GM12872 (cell line): Measurements from ENCODE around the gene ARL4D.

ENCODE experiments used
- TF ChIP-seq, protein P1 (sequence below): IDR thresholded peaks from 3 replicates; pipeline ENCODE4 v1.5.1; 2011; ENCODE audit warnings: low read depth, mild to moderate bottlenecking, low read length, moderate library complexity; ENCODE audit not compliant: insufficient read depth

The ARL4D gene

DNA sequence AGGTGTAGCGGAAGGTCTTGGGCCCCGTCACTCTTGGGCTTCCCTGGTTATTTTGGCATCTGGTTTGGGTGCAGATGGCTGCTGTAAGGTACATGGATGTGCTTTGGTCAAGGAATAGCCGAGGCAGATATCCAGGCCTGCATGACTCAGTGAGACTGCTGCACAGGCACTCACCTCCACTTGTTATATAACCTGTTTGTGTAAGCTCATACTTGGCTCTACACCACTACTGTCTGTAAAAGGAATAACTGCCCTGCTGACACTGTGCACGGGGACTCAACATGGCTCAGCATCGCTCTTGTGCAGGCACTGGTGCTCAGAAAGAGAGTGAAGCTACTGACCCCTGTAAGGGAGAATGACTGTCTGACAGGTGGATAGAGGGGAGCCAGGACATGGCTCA lies 42.3 kb upstream of the ARL4D start:
- TF ChIP-seq, protein P1, sequence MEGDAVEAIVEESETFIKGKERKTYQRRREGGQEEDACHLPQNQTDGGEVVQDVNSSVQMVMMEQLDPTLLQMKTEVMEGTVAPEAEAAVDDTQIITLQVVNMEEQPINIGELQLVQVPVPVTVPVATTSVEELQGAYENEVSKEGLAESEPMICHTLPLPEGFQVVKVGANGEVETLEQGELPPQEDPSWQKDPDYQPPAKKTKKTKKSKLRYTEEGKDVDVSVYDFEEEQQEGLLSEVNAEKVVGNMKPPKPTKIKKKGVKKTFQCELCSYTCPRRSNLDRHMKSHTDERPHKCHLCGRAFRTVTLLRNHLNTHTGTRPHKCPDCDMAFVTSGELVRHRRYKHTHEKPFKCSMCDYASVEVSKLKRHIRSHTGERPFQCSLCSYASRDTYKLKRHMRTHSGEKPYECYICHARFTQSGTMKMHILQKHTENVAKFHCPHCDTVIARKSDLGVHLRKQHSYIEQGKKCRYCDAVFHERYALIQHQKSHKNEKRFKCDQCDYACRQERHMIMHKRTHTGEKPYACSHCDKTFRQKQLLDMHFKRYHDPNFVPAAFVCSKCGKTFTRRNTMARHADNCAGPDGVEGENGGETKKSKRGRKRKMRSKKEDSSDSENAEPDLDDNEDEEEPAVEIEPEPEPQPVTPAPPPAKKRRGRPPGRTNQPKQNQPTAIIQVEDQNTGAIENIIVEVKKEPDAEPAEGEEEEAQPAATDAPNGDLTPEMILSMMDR = no peak

GRCh38 chr17:43356999-43357398 lies 41.8 kb upstream of the ARL4D start:
- TF ChIP-seq, protein P1 = no peak

- TF ChIP-seq, protein P1 = no peak
Observed at GRCh38 chr17:43359469-43360110, 39.2 kb upstream of the ARL4D start.

DNA sequence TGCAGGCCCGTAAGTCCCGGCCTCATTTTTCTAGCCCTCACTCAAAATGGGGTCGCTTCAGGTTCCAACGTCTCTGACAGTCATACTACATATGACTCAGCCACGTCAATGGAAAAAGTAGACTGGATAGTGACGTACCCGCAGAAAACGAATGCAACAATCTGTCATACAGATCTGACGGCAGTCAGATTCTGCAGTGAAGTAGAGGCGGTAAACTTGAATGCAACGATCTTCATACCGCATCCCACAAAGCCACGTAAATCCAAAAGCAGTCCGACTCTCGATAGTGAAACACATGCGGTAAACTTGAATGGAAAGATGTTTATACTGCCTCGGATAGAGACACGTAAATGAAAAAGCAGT lies 38.4 kb upstream of the ARL4D start:
- TF ChIP-seq, protein P1 = no peak

DNA sequence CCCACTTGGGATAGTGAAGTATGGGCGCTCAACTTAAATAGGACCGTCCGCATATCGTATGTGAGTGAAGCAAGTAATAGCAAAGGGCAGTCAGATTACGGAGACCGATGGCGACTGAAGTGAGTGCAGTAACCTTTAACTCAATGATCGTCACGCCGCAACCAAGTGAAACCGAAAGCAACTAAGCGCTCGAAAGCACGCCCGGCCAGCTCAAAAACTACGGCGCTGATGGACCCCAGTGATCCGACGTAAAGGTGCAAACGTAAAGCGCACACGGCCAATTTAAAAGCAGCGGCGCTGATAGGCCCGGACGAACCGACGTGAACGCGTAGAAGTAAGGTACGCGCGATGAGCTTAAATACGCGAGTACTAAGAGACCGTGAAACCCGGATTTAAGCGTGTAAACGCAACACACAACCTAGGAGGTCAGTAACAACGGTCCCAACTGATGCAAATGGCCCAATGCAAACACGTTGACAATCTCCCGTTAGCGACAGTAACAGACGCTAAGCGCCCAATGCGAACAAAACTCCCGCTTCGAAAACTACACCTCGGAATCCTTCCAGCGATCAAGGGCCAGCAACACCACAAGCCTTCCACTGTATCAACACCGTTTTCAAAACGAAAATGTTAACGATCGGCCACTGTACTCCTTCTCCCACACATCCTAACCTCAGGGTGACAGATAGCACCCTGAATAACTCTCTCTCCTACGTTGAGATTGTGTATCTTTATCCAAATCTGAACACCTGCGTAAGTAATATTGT lies 37.9 kb upstream of the ARL4D start:
- TF ChIP-seq, protein P1 = no peak

DNA sequence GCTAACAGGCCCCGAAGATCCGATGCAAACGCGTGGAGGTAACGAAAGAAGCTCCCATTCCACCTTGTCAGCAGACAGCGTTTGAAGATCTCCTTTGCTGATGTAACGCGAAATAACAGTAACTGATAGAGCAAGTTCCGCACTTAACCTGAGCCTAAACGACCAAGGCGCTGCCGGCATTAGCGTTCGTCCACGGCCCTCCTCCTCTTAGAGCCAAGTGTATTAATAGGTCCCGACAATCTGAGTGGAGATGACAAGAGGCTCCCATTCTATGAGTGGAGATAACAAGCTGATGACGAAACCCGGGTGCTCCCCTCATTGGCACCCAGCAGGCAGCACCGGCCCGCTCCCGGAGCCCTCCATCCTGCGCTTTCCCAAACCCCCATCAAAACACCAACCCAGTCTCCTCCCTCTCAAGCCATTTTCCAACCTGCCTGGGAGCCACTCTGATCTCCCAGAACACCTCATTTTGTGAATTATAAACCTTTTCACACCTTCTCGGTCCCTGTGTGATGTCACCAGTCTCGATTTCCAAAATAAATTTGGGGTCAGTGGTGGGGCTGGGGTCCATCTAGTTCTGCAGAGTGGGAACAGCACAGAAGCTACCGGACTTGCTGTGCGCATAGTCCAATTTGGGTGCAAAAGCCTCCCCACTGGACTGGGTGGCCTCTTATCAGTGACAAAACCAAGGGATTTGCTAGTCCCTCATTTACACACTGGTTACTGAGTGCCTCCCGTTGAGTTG lies 35.4 kb upstream of the ARL4D start:
- TF ChIP-seq, protein P1 = no peak

DNA sequence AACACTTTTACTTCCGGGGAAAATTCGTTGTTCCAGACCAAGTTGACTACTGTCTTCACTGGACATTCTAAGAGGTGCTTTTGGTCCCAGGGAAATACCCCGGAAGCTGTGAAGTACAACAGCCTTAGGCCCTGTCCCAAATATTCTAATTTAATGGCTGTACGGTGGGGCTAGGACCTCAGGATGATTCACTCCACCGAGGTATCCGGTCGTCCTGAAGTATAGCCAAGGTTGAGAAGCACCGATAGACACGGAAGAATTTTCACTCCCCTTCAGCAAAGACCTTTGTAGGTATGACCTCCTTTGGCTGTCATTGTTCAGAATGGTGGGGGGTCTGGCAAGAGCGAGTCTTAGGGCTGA lies 34.9 kb upstream of the ARL4D start:
- TF ChIP-seq, protein P1 = no peak
